Skin of body (tissue), 1 donor: Measurements from ENCODE around the gene CCDC196. TPM values are rescaled to one million over a fixed set of nuclear protein-coding genes. Genes with fewer than 3 reads are reported as not detected.

Experiments used
- total RNA-seq: library from RNA; depleted of rRNA; stranded (reverse); fragments of >200 nt; gene quantifications from one replicate; pipeline ENCODE4 v1.2.3, GENCODE V29; 2014

The CCDC196 gene
- total RNA-seq, 1 donor from 2014 or later, result not detected

Other genes starting within 250 kb of the CCDC196 start
- gene GPHN, start 21.8 kb downstream of the CCDC196 start, total RNA-seq, result 31.6 TPM